Transverse colon (tissue), 4 donors: Measurements from ENCODE around the gene ROPN1.
"Not testable (repeated sequence)": the region's sequence is repeated elsewhere in the genome, so short reads cannot be mapped to it uniquely, and the experiment has no call there.

Source experiments
- CTCF ChIP-seq, 5 experiments: fragments of 200-600 bp in 3 of 5; fragments of 450-650 bp in 2 of 5; sonication (generic) in 3 of 5; IDR thresholded peaks; 1 replicate in 2 of 5; 2 replicates in 3 of 5; pipeline ENCODE4 v1.5.1; 2016 to 2017; ENCODE audit warnings: antibody characterized with exemption in 5 of 5, inconsistent platforms in 3 of 5, mild to moderate bottlenecking in 2 of 5, moderate library complexity in 1 of 5
- EP300 ChIP-seq: sonication (generic); formaldehyde crosslinking; IDR thresholded peaks from one replicate; pipeline ENCODE4 v1.6.1; 2017; ENCODE audit warnings: antibody characterized with exemption, low read depth
- POLR2AphosphoS5 ChIP-seq, 3 donors: sonication (generic); formaldehyde crosslinking; IDR thresholded peaks; one replicate each; pipeline ENCODE4 v1.6.1; 2016; ENCODE audit warnings: antibody characterized with exemption in 3 of 3

DNA sequence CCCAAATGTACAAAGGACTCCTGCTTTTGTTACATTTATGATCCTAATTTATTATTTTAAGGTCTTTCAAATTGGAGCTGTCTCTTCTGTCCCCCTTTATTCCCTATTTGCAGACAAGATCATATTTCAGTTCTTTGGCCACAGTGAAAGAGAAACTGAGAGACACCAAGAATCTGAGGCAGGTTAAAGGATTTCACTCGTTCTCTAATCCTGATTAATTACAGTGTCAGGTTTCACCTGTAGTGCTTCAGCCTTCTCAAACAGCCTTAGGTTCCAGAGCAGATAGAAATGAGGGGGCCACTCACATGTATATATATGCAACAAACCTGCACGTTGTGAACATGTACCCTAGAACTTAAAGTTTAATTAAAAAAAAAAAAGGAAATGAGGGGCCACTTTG lies 24.7 kb downstream of the ROPN1 start:
- not testable (repeated sequence) for TF ChIP-seq EP300; CTCF (IDR thresholded peaks at IDR 0.05); POLR2AphosphoS5 (IDR thresholded peaks at IDR 0.05)
